ENCODE measurements around the gene SRMS.
"Not testable (repeated sequence)": the region's sequence is repeated elsewhere in the genome, so short reads cannot be mapped to it uniquely, and the experiment has no call there.

Gene SRMS

GRCh38 chr20:63565021-63565698, 17.6 kb upstream of the SRMS start:
- DNase-seq: no peak

DNA sequence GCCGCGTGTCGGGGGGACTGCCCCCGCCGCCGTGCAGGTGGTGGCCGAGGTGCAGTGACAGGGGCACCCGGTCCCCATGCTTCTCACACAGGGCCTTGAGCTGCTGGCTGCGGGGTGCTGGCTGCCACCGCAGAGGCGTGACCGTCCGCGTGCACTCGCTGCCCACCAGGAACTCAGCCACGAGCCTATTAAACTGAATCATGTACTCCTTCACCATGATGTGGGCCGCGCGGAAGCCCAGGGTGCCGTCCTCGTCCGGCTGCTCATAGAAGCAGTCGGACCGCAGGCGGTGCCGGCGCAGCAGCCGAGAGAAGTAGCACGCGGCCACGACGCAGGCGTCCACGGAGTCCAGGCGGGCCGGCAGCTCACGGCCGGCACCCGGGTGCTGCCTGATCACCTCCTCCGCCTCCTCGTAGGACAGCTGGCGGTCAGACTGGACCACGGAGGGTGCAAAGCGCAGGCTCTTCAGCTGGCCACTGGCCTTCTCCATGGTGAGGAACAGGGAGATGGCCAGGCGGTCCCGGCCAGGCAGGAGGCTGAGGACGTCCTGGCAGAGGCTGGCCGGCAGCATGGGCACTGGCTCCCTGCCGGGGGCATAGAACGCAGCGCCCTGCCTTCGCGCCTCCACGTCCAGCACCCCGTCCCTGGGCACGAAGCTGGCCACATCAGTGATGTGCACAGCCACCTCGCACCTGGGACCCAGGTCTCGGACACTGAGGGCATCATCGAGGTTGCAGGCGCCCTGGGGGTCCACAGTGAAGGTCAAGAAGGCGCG, 16.7 kb upstream of the SRMS start:
- no peak for DNase-seq

DNA sequence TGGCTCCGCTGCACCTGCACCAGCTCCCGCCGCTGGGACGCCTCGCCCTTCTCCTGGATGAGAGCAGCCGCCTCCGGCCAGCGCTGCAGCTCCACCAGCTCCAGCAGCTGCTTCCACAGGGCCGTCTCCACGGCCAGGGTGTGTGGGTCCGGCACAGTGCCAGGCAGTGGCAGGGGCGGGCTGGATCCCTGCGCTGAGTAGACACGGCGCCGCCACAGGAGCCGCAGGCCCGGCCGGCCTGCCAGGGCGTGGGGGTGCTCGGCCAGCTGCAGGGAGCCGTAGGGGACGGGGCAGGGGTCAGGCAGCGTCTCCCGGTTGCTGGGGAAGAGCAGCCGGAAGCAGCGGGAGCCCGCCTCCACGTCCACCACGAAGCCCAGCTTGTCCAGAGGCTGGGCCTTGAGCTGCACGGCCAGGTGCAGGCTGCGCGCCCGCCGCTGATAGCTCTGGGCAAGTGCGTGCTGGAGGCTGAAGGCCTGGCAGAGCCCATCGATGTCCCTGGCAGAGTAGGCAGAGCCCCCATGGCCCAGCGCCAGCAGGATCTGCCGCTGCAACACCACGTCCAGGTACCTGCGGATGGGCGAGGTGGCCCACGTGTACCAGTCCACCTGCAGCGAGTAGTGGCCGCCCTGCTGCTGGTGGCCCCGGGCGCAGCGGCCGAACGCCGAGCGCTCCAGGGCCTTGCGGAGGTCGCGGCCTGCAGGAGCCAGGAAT, 15.8 kb upstream of the SRMS start:
- DNase-seq: no peak

- no peak for DNase-seq
Observed at GRCh38 chr20:63562461-63563224, 15.1 kb upstream of the SRMS start.

- DNase-seq: no peak
Observed at GRCh38 chr20:63561624-63562396, 14.3 kb upstream of the SRMS start.

DNA sequence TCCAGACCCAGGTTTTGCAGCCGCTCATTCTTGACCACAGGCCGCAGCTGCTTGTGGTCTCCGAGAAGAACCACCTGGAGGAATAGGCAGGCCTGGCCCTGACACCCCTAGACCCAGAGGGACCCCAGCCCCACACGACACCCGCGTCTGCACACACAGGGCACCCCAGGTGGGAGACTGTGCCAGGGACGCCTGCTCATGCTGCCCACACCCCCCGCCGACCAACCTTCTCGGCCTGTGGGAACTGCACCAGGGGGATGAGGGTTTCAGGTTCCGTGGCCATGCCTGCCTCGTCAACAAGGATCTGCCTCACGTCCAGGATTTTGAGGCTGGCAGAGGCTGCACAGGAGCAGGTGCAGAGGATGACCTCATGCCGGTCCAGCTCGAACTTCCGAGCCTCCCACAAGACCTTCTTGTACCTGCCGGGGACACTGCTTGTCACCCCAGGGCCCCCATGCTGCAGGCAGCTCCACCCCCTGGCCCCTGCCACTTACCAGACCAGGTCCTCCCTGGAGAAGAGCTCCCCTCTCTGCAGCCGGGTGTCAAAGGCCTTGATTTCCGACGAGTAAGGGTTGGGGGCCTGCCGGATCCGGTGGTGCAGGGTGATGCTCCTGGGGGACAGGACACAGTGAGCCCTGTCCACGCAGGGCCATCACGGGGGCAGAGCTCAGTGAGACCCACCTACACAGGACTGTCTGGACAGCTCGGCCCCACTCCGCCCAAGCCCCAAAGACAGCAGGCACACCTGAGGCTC, 13.5 kb upstream of the SRMS start:
- no peak for DNase-seq

DNA sequence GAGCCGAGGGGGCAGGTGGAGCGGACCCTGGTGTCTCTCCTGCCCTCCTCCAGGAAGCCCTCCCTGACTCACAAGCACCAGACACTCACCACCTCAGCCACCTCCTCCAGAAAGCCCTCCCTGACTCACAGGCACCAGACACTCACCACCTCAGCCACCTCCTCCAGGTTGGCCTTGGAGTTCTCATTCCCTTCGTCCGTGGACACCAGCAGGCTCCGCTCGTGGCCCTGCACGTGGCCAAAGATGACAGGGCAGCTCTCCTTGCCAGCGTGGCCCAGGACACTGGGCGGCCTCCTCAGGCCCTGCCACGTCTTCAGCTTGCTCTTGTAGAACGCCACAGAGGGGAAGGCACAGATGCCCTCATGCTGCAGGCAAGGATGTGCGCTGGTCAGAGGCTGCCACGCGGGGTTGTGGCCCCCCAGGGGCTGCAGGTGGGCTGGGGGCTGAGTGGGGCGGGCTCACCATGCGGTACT, 12.8 kb upstream of the SRMS start:
- DNase-seq: no peak

- DNase-seq: not testable (repeated sequence)
Observed at GRCh38 chr20:63559485-63560332, 12.2 kb upstream of the SRMS start.

DNA sequence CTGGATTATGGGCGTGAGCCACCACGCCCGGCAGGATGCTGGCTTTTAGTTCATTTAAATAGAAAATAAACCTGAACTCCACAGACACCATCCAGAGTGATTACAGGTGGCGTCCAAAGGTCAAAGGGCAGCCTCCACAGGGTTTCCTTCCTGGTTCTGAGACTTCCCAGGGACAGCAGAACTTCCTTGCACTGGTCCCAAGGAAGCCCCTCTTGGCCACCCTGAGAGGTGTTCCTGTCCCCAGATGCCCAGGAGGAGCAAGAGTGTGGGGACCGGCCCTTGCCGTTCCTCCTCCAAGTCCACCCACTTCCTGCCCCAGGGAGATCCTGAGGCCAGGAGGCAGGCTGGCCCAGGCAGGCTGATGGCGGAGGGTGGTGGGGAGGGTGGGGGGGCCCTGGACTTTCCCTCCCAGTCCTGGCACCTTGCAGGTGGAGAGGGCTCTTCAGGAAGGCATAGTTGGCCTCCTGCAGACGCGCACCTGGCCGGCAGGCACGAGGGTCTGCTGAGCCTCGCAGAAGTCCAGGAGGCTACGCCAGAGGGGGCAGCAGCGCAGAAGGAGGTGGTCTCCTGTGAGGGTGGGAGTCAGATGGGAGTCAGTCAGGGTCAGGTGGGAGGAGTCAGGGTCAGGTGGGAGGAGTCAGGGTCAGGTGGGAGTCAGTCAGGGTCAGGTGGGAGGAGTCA, 11.4 kb upstream of the SRMS start:
- no peak for DNase-seq

DNA sequence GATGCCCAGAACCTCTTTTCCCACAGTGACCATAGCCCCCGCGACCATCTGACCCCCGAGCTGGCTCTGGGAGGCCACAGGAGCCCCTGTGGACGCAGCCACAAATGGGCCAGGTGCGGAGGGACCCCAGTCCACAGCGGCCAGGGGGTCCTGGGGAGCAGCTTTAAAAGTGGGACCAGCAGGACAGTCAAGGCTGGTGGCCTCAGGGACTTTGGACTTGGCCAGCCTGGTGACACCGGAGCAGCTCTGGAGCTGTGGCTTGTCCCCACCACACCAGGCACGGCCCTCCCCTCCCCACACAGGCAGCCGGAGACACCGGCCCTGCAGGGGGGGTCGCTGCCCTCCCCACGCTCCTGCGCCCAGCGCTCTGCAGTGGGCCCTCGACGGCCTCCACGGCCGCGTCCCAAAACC, 9.9 kb upstream of the SRMS start:
- no peak for DNase-seq

- no peak for DNase-seq
Observed at GRCh38 chr20:63556873-63557478, 9.4 kb upstream of the SRMS start.

- DNase-seq: peak; percentile 42
Observed at GRCh38 chr20:63555661-63556381, 8.3 kb upstream of the SRMS start.

GRCh38 chr20:63554361-63555278, 7.1 kb upstream of the SRMS start:
- DNase-seq: peak; percentile 36

- DNase-seq: no peak
Observed at GRCh38 chr20:63553933-63554290, 6.4 kb upstream of the SRMS start, which contains the start of gene FNDC11. FNDC11 (plus strand) TSS chr20:63554159; CDS start chr20:63555664, 1,505 bp downstream.

GRCh38 chr20:63553251-63553932, 5.8 kb upstream of the SRMS start:
- DNase-seq: peak; percentile 55

- no peak for DNase-seq
Observed at GRCh38 chr20:63552481-63553249, 5.1 kb upstream of the SRMS start.
